Spleen (tissue), 11 donors: ENCODE results near the gene IQSEC1. TPM values are rescaled to one million over a fixed set of nuclear protein-coding genes. Genes with fewer than 3 reads are reported as not detected.
A peak's percentile ranks its signal among the peaks of the same experiment; 100 is the strongest.

ENCODE experiments used
- DNase-seq: peaks from one replicate; pipeline ENCODE4 v3.0.0-alpha.2; 2020
- H3K27ac ChIP-seq, 8 donors: fragments of 200-600 bp; sonication (generic) in 7 of 8; 1 replicate in 4 of 8; 2 replicates in 4 of 8; pipeline versions ENCODE4 v1.5.0 to v1.8.0; 2016 to 2021; ENCODE audit warnings: inconsistent platforms in 4 of 8, mild to moderate bottlenecking in 4 of 8, moderate library complexity in 1 of 8
- H3K27me3 ChIP-seq, 7 donors: fragments of 200-600 bp; sonication (generic) in 6 of 7; replicated peaks in 1 of 7; 1 replicate in 4 of 7; 2 replicates in 3 of 7; pipeline versions ENCODE4 v1.5.0 to v1.8.0; 2016 to 2021; ENCODE audit warnings: inconsistent platforms in 3 of 7, mild to moderate bottlenecking in 1 of 7
- H3K36me3 ChIP-seq, 6 donors: fragments of 200-600 bp; sonication (generic) in 5 of 6; 1 replicate in 4 of 6; 2 replicates in 2 of 6; pipeline versions ENCODE4 v1.5.0 to v1.8.0; 2016 to 2021; ENCODE audit warnings: inconsistent platforms in 2 of 6
- H3K4me1 ChIP-seq, 6 donors: fragments of 200-600 bp; sonication (generic) in 5 of 6; 1 replicate in 3 of 6; 2 replicates in 3 of 6; pipeline versions ENCODE4 v1.5.0 to v1.8.0; 2016 to 2021; ENCODE audit warnings: inconsistent platforms in 3 of 6
- H3K4me3 ChIP-seq, 8 donors: fragments of 200-600 bp; sonication (generic) in 7 of 8; 1 replicate in 4 of 8; 2 replicates in 4 of 8; pipeline versions ENCODE4 v1.5.0 to v1.8.0; 2016 to 2021; ENCODE audit warnings: inconsistent platforms in 4 of 8, mild to moderate bottlenecking in 4 of 8, moderate library complexity in 2 of 8
- H3K9me3 ChIP-seq, 8 donors: fragments of 200-600 bp; sonication (generic) in 7 of 8; 1 replicate in 4 of 8; 2 replicates in 4 of 8; pipeline versions ENCODE4 v1.5.0 to v1.8.0; 2016 to 2021; ENCODE audit warnings: inconsistent platforms in 4 of 8
- CTCF ChIP-seq, 11 experiments: fragments of 200-600 bp in 7 of 11; fragments of 450-650 bp in 4 of 11; sonication (generic) in 4 of 11; IDR thresholded peaks in 8 of 11; conservative IDR thresholded peaks in 3 of 11; 1 replicate in 7 of 11; 2 replicates in 4 of 11; pipeline versions ENCODE4 v1.4.0 to v1.8.0; 2016 to 2021; ENCODE audit warnings: antibody characterized with exemption in 11 of 11, inconsistent platforms in 4 of 11, mild to moderate bottlenecking in 1 of 11
- POLR2A ChIP-seq, 3 donors: fragments of 450-650 bp; IDR thresholded peaks; one replicate each; pipeline ENCODE4 v1.5.1; 2017; ENCODE audit warnings: antibody characterized with exemption in 3 of 3, mild to moderate bottlenecking in 1 of 3
- POLR2AphosphoS5 ChIP-seq, 3 donors: sonication (generic); formaldehyde crosslinking; IDR thresholded peaks; one replicate each; pipeline ENCODE4 v1.5.1; 2017; ENCODE audit warnings: antibody characterized with exemption in 3 of 3
- WGBS, 5 donors: extraction: QIAGEN DNeasy Blood & Tissue Kit in 3 of 5; methylation state at CpG; one replicate each; pipeline versions ENCODE4 v1.1.5 to v1.1.7; 2013 to 2018; 5-methylcytosine and 5-hydroxymethylcytosine counted together
- intact Hi-C: fragments of 100-400 bp; cut with DNase I; formaldehyde crosslinking; loops from one replicate; pipeline ENCODE4 v1.15.0; 2023; ENCODE audit warnings: low total_unique reads
- polyA plus RNA-seq, 3 donors: library from polyadenylated mRNA; stranded (reverse); fragments of 200-250 nt; gene quantifications; one replicate each; pipeline ENCODE4 v1.2.1, GENCODE V29; 2013
- total RNA-seq, 7 donors: library from RNA; depleted of rRNA in 3 of 7; stranded (reverse); fragments of >200 nt in 3 of 7; fragmentation: NEBNext Ultra II Directional in 4 of 7; extraction: Animal tissue kit (Norgen Biotek cat#: 25700) in 4 of 7; gene quantifications; one replicate each; pipeline versions ENCODE4 v1.1.0 to v1.2.1, GENCODE V29; 2016 to 2021
- donor health status: healthy with polysubstance abuse.
- donor health status: DM: no; HTN: no; CAD: no; lungs with moderate emphysema.
- donor health status: DM: no; HTN: no; CAD: no.
- donor health status: Bipolar disorder and iron deficiency.
- donor health status: healthy.
- donor health status: DM: no; HTN: no; CAD: no.
- donor health status: DM: yes; HTN: yes; CAD: no.

The IQSEC1 gene
- total and polyA plus RNA-seq, 10 donors, result 23.0 to 170 (median 116) TPM

GRCh38 chr3:12997387-12997786, 75.8 kb downstream of the IQSEC1 start:
- Histone ChIP-seq H3K4me3 (no peak overlapping the region), H3K9me3 (no peaks in the 10 kb centered on the region), H3K27ac (peak overlapping the region in 5 of 8 donors; percentile 6 to 99 (median 91)), H3K4me1 (peaks cover 38 to 96% (median 87%) of the 10 kb centered on the region in 6 donors), H3K36me3 (peaks cover 0 to 37% (median 6%) of the 10 kb centered on the region in 6 donors), H3K27me3 (no peaks in the 10 kb centered on the region)
- no peak for TF ChIP-seq POLR2AphosphoS5 (IDR thresholded peaks at IDR 0.05)
- TF ChIP-seq POLR2A (IDR thresholded peaks at IDR 0.05), result no peak
- TF ChIP-seq CTCF (IDR thresholded peaks at IDR 0.05 in 8 of 11, conservative IDR thresholded peaks at IDR 0.05 in 3 of 11), result no peak
- intact Hi-C loops, result no loop called here
- DNase-seq, result no peak

GRCh38 chr3:12996181-12996506, 77.1 kb downstream of the IQSEC1 start:
- Histone ChIP-seq H3K27ac (peak overlapping the region in 7 of 8 donors; percentile 76 to 99 (median 91)), H3K36me3 (peaks cover 0 to 36% (median 3%) of the 10 kb centered on the region in 6 donors), H3K9me3 (no peaks in the 10 kb centered on the region), H3K27me3 (no peaks in the 10 kb centered on the region), H3K4me3 (peak overlapping the region in 1 of 8 donors; percentile 95), H3K4me1 (peaks cover 28 to 96% (median 86%) of the 10 kb centered on the region in 6 donors)
- intact Hi-C loops, result no loop called here
- WGBS, 5 donors, result 62 to 82% (median 69%) methylated on average over 2 of the region's 2 CpGs
- TF ChIP-seq CTCF (IDR thresholded peaks at IDR 0.05 in 8 of 11, conservative IDR thresholded peaks at IDR 0.05 in 3 of 11) (no peak), POLR2AphosphoS5 (IDR thresholded peaks at IDR 0.05) (no peak), POLR2A (IDR thresholded peaks at IDR 0.05) (no peak)
- no peak for DNase-seq

- peaks cover 0 to 30% (median under 1%) of the 10 kb centered on the region in 6 donors for H3K36me3 ChIP-seq
- no peaks in the 10 kb centered on the region for H3K9me3 ChIP-seq
- H3K27me3 ChIP-seq, result no peaks in the 10 kb centered on the region
- peak overlapping the region; percentile 71 to 99 (median 90) for H3K27ac ChIP-seq
- TF ChIP-seq POLR2AphosphoS5 (IDR thresholded peaks at IDR 0.05) (peak in 1 of 3 donors; percentile 50), POLR2A (IDR thresholded peaks at IDR 0.05) (no peak)
- WGBS, 5 donors, result 62 to 81% (median 69%) methylated on average over 9 to 10 of the region's 10 CpGs
- peak; percentile 73 for DNase-seq
- intact Hi-C loops, result no loop called here
- H3K4me1 ChIP-seq, result peaks cover 25 to 96% (median 85%) of the 10 kb centered on the region in 6 donors
- H3K4me3 ChIP-seq, result peak overlapping the region in 3 of 8 donors; percentile 85 to 95 (median 85)
Measured at GRCh38 chr3:12995389-12996180, 77.6 kb downstream of the IQSEC1 start.

GRCh38 chr3:12994607-12995388, 78.4 kb downstream of the IQSEC1 start:
- Histone ChIP-seq H3K36me3 (peaks cover 0 to 28% (median 0%) of the 10 kb centered on the region in 6 donors), H3K9me3 (no peaks in the 10 kb centered on the region), H3K27ac (peak overlapping the region; percentile 71 to 99 (median 90)), H3K27me3 (no peaks in the 10 kb centered on the region), H3K4me3 (peak overlapping the region; percentile 68 to 95 (median 84)), H3K4me1 (peaks cover 23 to 96% (median 83%) of the 10 kb centered on the region in 6 donors)
- peak; percentile 98 for DNase-seq
- WGBS, 5 donors, result 0 to 1% (median 0%) methylated on average over 27 to 58 of the region's 58 CpGs
- TF ChIP-seq POLR2A (IDR thresholded peaks at IDR 0.05) (peak in 1 of 3 donors; percentile 3), POLR2AphosphoS5 (IDR thresholded peaks at IDR 0.05) (peak; percentile 93 to 97 (median 93)), CTCF (IDR thresholded peaks at IDR 0.05 in 8 of 11, conservative IDR thresholded peaks at IDR 0.05 in 3 of 11) (peak; percentile 90 to 99 (median 97))
- intact Hi-C loops, result no loop called here
